HS-5 (cell line): ENCODE results near the gene SAFB.
"Not testable (repeated sequence)": the region's sequence is repeated elsewhere in the genome, so short reads cannot be mapped to it uniquely, and the experiment has no call there.

Source experiments
- DNase-seq: peaks from one replicate; pipeline ENCODE4 v3.0.0-alpha.2; 2012; ENCODE audit warnings: low read depth

SAFB gene

DNA sequence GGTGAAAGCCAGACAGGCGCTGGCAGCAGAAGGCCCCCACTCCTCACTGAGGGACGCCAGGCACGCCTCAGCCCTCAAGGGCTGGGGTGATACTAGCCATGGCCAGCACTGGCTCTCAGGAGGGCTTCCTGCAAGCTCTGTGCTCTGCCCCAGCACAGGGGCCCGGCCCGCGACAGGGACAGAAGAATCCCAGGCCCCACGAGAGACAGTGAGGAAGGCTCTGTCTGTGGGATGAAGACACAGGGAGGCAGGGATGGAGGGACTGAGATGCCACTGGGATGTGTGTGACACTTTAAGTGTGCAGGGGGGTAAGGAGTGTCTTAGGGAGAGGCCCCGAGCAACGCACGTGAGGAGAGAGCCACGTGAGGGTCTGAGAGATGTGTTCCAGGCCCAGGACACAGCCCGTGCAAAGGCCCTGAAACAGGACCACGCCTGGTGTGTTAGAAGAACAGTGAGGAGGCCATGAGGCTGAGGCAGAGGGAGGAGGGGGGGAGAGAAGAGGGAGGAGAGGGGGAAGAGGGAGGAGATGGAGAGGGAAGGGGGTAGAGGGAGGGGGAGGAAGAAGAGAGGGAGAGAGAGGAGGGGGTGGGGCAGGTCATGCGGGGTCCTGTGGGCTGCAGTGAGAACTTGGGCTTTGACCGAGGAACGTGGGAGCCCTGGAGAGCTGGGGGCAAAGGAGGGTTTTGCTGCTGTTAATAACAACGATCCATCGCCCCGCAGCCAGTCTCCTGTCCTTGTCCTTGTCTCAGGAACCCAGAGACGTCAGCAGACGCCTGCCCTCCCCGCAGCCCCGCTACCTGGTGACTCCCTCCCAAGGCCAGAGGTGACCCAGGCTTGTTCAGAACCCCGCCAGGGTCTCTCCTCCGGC lies 74.4 kb downstream of the SAFB start:
- no peak for DNase-seq

DNA sequence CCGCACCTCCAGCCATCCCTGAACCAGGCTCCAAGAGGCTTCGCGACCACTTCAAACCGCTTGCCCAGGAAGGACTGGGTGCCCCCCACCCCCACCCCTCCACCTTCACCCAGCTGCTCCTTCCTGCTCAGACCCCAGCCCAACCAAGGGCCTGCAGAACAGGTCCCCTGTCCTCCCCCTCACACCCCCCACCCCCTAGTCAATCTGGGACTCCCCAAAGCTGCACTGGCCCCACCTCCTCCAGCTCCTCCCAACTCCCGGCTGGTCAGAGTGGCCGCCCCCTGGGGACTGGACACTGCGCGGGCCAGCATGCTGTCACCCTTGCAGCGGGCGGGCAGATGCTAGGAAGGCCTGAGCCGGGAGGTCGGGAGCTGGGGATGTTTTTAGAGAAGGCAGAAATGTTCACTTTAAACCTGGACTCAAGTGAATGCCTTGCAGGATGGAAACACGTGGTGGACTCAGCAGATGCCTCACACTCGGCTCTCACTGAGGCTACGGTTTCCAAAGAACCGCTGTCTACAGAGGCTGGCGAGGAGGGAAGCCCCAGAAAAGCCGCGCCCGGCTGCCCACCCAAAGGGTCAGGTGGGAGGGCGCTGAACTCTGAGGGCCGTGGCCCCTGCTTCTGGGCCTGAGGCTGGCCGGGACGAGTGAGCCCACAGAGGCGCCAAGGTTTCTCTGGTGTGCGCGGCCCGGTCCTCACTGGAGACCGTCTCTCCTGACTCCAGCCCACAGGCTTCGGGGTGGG lies 75.2 kb downstream of the SAFB start:
- no peak for DNase-seq

DNA sequence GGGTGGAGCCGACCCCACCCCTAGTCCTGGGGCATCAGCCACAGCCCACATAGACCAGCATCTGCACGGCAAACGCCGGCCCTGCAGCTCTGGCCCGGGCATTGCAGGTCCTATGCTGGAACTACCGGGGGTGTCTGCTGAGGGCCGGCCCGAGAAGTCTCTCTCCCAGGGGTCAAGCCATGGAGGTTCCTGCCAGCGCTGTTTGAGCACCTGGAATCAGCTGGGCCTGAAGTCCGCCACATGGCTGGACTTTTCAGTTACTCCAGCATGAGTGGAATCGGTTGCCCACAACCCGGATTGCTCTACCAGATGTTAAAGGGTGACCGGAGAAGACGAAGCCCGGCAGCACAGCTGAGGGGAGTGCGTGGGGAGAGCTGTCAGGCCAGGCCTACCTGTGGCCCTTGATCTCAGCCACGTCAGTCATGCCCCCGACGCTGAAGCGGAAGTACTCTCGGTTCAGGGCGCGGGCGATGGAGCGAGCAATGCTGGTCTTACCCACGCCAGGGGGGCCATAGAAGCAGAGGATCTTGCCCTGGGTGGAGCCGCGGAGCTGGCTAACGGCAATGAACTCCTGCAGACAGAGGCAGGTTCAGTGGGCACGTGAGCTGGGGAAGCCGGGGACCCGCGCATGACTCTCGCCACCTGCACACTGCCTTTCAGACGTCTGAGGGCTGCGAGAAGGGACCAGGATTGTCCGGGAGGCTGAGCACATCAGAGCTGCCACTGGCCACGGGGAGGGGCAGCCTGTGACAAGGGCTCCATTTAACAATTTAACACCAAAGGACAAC lies 75.9 kb downstream of the SAFB start:
- no peak for DNase-seq

DNA sequence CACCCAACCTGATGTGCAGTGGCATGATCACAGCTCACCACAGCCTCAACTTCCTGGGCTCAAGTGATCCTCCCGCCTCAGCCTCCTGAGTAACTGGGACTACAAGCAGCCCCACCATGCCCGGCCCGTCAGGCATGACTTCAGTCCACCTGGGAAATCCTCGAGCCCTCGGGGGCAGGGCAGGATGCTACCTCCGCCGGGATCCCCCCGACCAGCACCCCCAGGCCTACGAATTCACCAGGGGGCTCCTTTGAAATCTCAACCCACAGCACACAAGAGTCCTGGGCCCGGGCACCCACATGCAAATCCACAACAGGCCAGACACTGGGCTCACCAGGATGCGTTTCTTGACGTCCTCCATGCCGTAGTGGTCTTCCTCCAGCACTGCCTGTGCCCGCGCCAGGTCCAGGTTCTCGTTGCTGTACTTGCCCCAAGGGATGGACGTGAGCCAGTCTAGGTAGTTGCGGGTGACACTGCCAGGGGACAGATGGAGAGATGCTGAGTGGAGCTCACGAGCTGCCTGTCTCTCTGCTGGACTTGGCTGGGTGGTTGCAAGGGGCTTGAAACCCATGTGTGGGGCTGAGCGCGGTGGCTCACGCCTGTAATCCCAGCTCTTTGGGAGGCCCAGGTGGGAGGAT lies 77.7 kb downstream of the SAFB start:
- DNase-seq: no peak

DNA sequence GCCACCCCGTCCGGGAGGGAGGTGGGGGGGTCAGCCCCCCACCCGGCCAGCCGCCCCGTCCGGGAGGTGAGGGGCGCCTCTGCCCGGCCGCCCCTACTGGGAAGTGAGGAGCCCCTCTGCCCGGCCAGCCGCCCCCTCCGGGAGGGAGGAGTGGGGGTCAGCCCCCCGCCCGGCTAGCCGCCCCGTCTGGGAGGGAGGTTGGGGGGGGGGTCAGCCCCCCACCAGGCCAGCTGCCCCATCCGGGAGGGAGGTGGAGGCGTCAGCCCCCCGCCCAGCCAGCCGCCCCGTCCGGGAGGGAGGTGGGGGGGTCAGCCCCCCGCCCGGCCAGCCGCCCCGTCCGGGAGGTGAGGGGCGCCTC lies 79.1 kb downstream of the SAFB start:
- DNase-seq: not testable (repeated sequence)

DNA sequence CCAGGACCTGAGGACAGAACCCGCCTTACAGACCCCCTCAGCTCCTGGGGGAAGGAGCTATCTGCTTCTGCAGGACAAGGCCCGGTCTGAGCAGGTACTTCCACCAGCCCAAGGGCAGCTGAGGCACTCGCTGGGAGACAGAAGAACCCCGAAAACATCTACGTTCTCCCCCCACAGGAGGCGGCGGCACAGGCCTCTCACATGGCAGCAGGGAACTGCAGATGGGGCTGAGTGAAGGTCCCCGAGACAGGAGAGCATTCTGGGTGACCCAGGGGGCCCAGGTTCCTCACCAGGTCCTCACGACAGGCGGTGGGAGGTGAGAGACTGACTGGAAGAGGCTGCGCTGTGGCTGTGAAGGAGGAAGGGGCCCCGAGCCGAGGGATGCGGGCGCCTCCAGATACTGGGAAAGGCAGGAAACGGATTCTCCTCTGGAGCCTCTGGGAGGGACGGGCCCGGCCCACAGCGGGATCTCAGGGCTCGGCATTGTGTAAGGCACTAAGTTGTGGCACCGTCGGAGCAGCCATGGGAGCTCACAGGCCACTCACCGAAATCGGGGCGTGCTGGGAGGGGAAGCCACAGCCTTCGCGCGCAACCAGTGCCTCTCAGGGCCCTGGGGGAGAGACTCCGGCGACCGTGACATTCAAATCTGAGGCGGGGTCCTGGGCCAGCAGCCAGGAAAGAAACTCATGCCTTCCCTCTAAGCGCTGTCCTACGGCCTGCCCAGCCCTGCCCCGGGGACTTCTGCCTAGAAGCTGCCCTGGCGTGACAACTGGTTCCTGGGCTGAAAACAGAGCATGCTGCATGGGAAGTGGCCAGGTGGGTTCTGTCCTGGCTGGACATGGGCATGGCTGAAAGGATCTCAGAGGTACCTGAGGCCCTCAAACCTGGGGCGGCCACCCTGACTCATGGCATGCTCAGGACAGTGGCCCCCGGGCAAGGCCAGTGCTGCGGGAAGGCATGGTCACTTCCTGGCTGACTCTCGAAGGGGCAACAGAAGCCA lies 81.2 kb downstream of the SAFB start:
- no peak for DNase-seq

DNA sequence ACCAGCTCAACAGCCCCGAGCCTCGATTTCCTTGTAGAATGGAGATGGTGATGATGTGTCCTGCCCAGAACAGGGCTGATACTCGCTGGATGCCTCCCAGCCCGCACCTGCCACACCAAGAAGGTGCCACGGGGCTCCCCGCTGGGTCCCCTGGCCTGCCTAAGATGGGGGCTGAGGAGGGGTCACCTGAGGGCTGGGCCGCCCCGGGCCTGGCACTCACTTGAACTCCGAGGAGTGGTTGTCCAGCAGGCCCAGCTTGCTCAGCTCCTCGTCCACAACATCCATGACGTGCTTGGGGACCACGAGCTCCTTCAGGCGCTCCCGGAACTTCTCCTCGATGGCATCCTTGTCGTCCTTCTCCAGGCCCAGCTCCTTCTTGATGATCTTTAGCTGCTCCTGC lies 82.7 kb downstream of the SAFB start:
- no peak for DNase-seq

DNA sequence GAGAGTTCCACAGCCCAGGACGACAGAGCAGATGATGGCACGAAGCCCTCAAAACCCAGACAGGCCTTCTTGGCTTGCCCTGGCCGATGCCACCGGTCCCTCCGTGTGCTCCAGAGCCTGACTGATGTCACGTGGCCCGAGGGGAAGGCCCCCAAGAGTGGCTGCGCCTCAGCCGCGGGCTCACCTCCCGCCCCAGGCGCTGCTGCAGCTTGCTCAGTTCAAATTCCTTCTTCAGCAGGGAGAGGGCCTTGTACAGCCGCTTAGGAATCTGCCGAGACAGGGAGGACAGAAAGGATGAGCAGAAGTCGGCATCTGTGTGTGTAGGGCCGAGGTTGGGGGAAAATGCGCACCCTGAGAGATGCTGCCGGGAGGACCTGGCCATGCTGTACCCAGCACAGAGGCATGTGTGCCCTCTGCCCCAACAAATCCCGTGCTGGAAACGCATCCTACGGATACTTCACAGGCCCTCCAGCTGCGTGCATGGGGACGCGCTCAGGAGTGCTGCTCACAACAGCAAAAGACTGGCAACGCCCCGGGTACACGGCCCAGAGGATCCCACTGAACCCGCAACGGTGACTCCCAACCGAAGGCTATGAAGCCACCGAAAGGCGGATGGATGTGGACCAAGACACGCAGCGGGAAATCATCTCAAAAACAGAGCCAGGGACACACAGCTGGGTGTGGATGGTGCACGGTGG lies 84.1 kb downstream of the SAFB start:
- DNase-seq: no peak

DNA sequence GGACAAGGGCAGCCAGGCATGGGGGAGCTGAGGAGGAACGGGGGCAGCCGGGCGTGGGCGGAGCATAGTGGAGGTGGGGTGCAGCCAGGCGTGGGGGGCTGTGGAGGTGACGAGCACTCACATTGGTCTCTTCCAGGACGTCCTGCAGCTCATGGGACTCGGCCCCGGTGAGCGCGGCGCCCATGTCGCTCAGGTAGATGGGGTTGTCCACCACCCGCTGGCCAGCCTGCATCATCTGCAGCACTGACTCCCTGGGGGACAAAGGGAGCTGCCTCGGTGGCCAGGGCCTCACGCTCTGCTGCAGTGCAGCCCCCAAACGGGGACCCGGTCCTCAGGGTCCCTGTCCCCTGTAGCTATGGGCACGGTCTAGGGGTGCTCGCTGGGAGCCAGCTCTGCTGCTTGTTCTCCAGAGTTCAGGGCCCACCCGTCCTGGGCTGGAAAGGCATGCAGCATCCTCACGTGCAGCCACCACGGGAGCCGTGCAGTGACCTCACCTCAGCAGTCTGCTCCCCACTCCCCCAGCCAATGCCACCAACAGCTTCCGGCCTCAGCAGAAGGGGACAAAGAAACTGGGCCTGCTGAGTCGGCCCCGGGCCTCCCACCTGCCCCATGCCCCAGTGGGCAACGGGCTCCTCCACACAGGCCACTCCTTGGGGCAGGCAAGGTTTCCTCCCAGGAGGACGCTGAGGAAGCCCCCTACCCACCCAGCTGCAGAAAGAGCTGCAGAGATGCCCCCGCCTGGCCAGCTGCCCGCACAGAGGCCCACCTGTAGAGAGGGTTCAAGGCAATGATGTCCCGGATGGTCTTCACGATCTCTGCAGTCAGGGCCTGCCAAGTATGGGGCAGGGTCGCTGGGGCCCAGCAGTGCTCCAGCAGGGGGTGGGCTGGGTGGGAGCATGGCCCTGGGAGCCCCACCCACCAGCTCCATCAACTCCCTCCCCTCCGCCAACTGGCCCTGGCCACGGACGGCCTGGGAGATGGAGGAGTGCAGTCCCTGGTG lies 85.0 kb downstream of the SAFB start:
- no peak for DNase-seq

DNA sequence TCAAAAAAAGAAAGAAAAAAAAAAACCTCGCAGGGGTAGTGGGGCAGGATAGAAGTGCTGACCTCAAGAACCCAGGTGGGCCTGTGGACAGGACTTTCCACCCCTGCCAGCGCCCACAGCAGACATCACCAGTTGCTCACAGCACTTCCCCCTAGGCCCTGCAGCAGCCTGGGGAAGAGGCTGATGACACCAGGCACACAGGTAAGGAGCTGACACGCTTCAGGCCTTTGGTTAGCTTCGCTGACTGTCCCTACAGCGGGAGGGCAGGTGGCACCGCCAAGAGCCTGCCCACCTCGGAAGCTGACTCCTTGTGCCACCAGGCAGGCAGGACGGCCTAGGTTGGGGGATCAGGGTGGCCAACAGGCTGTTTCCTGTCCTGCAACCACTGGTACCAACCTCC lies 88.1 kb downstream of the SAFB start:
- no peak for DNase-seq

DNA sequence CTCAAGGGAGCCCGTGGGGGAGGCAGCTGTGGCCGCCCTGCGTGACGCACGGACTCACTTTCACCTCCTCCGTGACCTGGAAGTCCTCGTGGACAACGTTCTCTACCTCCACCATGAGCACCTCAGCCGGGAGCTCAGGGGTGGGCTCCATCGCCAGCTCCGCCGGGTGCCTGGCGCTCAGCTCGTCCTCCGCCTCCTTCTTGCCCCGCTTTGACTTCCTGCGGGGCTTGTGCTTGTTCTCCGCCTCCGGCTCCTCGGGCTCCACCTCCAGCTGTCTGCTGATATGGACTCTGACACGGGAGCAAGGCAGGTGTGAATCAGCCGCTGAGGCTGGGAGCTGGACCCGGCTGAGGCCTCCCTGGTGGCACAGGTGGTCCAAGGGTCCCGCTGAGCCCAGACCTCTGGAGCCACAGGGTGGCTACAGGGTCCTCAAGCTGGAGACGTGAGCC lies 88.9 kb downstream of the SAFB start:
- no peak for DNase-seq

DNA sequence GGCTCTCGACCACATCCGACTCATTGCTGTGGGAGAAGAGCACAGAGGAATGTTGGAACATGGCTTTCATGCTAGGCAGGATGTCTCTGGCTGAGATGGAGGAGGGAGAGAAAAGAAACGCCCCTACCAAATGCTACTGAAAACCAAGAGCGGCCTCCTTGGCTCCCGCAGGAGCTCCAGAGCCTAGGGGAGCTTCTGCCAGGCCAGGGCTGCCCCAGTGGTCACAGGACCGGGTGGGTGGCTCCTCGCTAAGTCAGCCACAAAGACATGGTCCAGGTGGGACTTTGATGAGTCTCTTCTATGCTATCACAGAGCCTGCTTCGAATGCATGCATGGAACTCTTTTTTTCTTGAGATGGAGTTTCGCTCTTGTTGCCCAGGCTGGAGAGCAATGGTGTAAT lies 90.3 kb downstream of the SAFB start:
- no peak for DNase-seq

DNA sequence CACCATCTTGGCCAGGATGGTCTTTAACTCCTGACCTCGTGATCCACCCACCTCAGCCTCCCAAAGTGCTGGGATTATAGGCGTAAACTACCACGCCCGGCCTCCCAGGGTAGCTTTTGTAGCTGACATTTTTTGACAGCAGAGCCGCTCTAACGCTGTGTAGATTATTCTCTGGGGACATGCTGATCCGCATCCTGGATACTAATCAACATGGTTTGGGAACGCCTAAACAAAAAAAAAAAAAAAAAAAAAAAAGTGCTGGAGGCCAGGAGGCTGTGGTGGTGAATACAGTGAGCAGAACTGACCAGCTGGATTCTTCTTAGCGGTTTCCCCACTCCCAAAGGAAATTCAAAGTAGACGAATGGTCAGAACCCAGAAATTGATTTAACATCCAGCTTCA lies 91.9 kb downstream of the SAFB start:
- DNase-seq: no peak

DNA sequence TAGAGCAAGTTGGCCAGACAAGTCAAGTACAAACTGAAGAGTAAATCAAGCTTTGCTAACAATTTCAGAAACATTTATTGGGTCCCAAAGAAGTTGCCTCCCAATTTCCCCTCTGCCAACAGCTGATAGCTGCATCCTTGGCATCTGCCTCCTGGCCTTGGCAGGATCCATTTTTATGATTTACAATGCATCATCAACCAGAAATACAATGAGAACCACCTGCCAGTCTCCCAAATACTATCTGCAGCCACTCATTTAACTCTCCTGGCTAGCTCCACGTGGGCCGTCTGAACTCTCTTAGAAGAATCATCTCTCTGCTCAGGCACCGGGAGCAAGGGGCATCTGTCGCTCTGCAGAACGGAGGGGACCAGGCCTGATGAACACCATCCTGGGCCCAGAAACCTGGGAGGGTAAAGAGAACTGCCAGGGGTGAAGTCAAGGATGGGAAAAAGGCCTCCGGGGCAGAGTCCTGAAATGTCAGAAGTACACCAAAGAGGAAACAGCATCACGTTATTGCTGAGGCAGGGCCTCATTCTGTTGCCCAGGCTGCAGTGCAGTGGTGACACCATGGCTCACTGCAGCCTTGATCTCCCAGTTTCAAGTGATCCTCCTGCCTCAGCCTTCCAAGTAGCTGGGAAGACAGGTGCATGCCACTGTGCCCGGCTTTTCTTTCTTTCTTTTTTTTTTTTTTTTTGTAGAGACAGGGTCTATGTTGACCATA lies 94.5 kb downstream of the SAFB start:
- DNase-seq: no peak
